Measurements from ENCODE around the gene TYK2.
"Not testable (repeated sequence)": the region's sequence is repeated elsewhere in the genome, so short reads cannot be mapped to it uniquely, and the experiment has no call there.

The TYK2 gene

GRCh38 chr19:10407096-10407495, 26.7 kb upstream of the TYK2 start:
- no peak for FAIRE-seq

- FAIRE-seq: no peak
These were observed 25.8 kb upstream of the TYK2 start for GRCh38 chr19:10406191-10406590.

GRCh38 chr19:10404888-10405820, 24.8 kb upstream of the TYK2 start:
- FAIRE-seq: no peak

- no peak for FAIRE-seq
These were observed 23.0 kb upstream of the TYK2 start, which contains the start of gene CDC37 for GRCh38 chr19:10403137-10404021. Gene CDC37, minus strand, starts transcription at chr19:10403542. Its CDS starts 63 bp downstream, at chr19:10403479.

DNA sequence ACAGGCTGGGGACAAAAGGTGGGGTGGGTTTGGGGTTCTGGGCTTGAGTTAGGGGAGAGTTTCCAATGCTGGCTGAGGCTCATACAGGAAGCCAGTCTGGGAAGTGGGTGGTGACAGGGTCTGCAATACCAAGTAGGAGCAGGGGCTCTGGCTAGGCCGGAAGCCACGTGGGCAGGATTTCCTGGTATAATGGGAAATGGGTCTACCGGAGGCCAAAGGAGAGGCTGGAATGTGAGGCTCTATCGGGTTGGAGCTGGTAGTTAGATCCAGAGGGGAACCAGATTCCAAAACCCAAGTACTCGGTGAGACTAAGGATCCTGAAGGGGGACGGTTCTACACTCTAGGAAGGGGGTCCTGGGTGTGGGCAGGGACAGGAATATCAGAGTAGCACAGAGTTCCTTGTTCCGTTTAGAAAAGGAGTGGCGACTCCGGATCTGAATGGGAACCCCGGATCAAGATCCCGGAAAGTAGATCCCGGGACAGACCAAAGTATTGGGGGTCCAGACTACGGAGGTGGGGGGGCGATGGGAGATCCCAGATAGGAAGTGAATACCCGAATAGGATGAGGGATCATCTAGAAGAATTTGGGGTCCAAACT, 22.2 kb upstream of the TYK2 start:
- FAIRE-seq: no peak

DNA sequence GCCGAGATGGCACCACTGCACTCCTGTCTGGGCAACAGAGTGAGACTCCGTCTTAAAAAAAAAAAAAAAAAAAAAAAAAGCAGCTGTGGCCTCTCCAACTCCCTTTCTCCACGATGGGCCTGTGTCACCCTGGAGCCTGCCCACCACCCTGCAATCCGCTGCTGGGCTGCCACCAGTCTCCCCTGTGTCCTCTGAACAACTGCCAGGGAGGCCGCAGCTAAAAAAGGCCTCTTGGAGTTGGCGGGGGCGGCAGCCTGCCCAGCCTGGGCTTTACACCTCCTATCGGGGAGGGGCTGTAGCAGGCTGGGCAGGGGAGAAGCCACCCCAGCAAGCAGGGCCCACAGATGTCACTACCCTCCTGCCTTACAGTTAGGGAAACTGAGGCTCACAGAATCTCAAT, 19.5 kb upstream of the TYK2 start:
- no peak for FAIRE-seq

GRCh38 chr19:10399340-10399739, 19.0 kb upstream of the TYK2 start:
- FAIRE-seq: not testable (repeated sequence)

DNA sequence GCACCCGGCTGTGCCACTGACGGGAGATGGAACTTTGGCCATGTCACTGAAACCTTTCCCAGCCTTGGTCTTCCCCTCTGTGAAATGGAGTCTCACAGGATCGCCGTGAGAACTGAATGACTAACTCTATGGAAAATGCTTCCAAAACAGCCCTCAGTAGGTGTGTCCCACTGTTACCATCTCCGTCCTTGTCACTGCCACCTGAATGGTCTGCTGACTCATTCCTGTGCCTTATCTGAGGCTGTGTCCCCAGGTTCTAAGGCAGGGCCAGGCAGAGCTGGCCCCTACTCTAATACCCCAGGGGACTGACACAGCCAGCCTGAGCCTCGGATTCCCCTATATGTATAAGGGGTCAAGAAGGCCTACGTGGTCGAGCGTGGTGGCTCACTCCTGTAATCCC, 18.4 kb upstream of the TYK2 start:
- FAIRE-seq: no peak

- FAIRE-seq: no peak
These were observed 15.5 kb upstream of the TYK2 start for GRCh38 chr19:10395917-10396316.

- no peak for FAIRE-seq
These were observed 15.1 kb upstream of the TYK2 start for GRCh38 chr19:10395436-10395835.

GRCh38 chr19:10395003-10395402, 14.6 kb upstream of the TYK2 start:
- no peak for FAIRE-seq

DNA sequence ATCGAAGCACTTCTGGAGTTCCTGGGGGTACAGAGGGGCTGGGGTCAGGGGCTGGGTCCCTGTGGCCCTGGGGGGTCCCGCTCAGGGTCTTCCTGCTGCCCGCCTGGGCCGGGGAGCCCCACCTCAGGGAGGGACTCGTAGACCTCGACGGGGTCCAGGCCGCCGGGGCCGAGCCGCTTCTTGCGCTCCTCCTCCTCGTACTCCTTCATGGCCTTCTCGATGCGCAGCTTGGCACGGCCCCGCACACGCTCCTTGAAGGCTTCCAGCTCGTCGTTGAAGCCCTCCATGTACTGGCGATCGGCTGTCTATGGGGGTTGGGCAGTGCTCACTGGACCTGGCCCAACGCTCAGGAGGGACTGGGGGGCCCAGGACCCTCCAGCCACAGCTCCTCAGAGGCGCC, 12.8 kb upstream of the TYK2 start:
- FAIRE-seq: no peak

GRCh38 chr19:10392120-10392519, 11.7 kb upstream of the TYK2 start:
- FAIRE-seq: no peak

GRCh38 chr19:10390652-10391286, 10.4 kb upstream of the TYK2 start:
- FAIRE-seq: no peak

- FAIRE-seq: no peak
These were observed 9.5 kb upstream of the TYK2 start for GRCh38 chr19:10389863-10390262.

DNA sequence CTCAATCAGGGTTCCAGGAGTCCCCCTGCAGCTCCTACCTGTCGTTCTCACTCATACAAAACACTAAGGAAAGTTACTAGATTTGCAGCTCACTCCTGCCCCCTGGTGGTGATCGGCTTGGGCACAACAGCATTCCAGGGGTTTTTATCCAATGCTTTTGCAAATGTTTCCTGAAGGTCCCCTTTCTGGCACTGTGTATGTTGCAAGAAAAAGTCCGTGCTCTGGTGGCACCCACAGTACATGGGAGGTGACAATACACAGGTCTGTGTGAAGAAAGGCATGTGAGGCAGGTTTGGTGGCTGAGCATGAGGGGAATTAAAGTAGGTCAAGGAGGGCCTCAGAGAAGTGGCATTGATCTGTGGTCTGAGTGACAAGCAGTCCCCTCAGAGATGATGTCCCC, 8.6 kb upstream of the TYK2 start:
- peak; percentile 71 for FAIRE-seq

DNA sequence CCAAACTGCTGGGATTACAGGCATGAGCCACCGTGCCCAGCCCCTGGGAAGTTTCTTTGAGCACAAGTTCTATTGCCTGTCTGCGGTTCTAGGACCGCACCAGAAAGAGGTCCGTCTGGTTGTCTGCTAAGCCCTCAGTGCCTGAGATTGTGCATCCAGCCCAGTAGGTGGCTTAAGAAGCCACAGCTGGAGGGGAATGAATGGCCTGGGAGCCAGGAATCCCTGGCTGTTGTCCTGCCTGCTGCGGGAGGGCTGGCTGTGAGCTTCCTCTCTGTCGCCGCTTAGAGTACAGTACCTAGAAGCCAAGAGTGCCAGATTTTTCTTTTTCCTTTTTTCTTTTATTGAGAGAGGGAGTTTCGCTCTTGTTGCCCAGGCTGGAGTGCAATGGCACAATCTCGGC, 4.2 kb upstream of the TYK2 start:
- no peak for FAIRE-seq

DNA sequence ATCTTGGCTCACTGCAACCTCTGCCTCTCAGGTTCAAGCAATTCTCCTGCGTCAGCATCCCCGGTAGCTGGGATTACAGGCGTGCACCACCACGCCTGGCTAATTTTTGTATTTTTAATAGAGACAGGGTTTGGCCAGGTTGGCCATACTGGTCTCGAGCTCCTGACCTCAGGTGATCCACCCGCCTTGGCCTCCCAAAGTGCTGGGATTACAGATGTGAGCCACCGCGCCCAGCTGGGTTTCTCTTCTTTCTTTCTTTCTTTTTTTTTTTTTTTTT, 2.8 kb upstream of the TYK2 start:
- FAIRE-seq: not testable (repeated sequence)

GRCh38 chr19:10379880-10380312, 476 bp downstream of the TYK2 start:
- FAIRE-seq: no peak

GRCh38 chr19:10378124-10378523, 2.2 kb downstream of the TYK2 start:
- no peak for FAIRE-seq

DNA sequence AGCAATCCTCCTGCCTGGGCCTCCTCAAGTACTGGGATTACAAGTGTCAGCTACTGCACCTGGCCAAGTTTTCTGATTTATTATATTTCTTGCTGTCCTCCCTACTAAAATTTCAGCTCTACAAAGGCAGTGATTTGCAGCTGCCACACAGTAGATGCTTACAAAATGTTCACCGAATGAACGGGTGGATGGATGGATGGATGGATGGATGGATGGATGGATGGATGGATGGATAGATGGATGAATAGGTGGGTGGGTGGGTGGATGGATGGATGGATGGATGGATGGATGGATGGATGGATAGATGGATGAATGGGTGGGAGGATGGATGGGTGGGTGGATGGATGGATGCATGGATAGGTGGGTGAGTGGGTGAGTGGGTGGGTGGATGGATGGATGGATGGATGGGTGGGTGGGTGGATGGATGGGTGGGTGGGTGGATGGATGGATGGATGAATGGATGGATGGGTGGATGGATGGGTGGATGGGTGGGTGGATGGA, 3.2 kb downstream of the TYK2 start:
- not testable (repeated sequence) for FAIRE-seq

GRCh38 chr19:10374931-10375330, 5.4 kb downstream of the TYK2 start:
- no peak for FAIRE-seq

- FAIRE-seq: no peak
These were observed 7.7 kb downstream of the TYK2 start for GRCh38 chr19:10372690-10373089.
